A673 (cell line): ENCODE measurements around the gene AGPAT3. TPM values are rescaled to one million over a fixed set of nuclear protein-coding genes. Genes with fewer than 3 reads are reported as not detected.

Source experiments
- BruUV-seq: library from RNA; stranded (reverse); fragments of 400-500 nt; replicated peaks from 2 replicates; lab custom pipeline; 2021; lab: Mats Ljungman, UMichigan
- CTCF ChIA-PET: fragments of 300-600 bp; sonication (Branson Sonifier 250); formaldehyde crosslinking; loops from one replicate; lab custom pipeline; 2022; ENCODE audit warnings: antibody characterized with exemption; lab: Charles Lee
- POLR2A ChIA-PET: fragments of 300-600 bp; sonication (Branson Sonifier 250); formaldehyde crosslinking; loops from one replicate; lab custom pipeline; 2022; ENCODE audit warnings: antibody characterized with exemption; ENCODE audit not compliant: low non-redundant PET; lab: Charles Lee
- DNase-seq: peaks from one replicate; pipeline ENCODE4 v3.0.0-alpha.2; 2015; ENCODE audit warnings: low spot score
- H3K27ac ChIP-seq: fragments of 200-600 bp; sonication (generic); 2 replicates; pipeline ENCODE4 v1.5.1; 2016; ENCODE audit warnings: mixed run types, low read depth, mild to moderate bottlenecking, mixed read lengths, antibody characterized with exemption, low read length; ENCODE audit not compliant: poor library complexity, severe bottlenecking
- H3K27me3 ChIP-seq: fragments of 200-600 bp; sonication (generic); replicated peaks from 2 replicates; pipeline ENCODE4 v1.6.1; 2017; ENCODE audit warnings: mixed run types, low read depth, mild to moderate bottlenecking, mixed read lengths, antibody characterized with exemption, low read length; ENCODE audit not compliant: insufficient read depth, poor library complexity
- H3K36me3 ChIP-seq: fragments of 200-600 bp; sonication (generic); 2 replicates; pipeline ENCODE4 v1.6.1; 2016; ENCODE audit warnings: mixed run types, mild to moderate bottlenecking, mixed read lengths, antibody characterized with exemption, low read length; ENCODE audit not compliant: insufficient read depth, poor library complexity, severe bottlenecking
- H3K4me1 ChIP-seq: fragments of 200-600 bp; sonication (generic); 2 replicates; pipeline ENCODE4 v1.6.1; 2017; ENCODE audit warnings: mixed run types, mild to moderate bottlenecking, mixed read lengths, antibody characterized with exemption, low read length; ENCODE audit not compliant: insufficient read depth, poor library complexity, severe bottlenecking
- H3K4me3 ChIP-seq: fragments of 200-600 bp; sonication (generic); 2 replicates; pipeline ENCODE4 v1.5.1; 2016; ENCODE audit warnings: low read depth, mixed run types, mild to moderate bottlenecking, mixed read lengths, low read length; ENCODE audit not compliant: poor library complexity, severe bottlenecking
- H3K9me3 ChIP-seq: fragments of 200-600 bp; sonication (generic); 2 replicates; pipeline ENCODE4 v1.6.1; 2016; ENCODE audit warnings: mixed run types, low read depth, mild to moderate bottlenecking, mixed read lengths, antibody characterized with exemption, low read length; ENCODE audit not compliant: poor library complexity, severe bottlenecking
- CTCF ChIP-seq: fragments of 300-800, 200-600 bp; sonication (generic); conservative IDR thresholded peaks from 2 replicates; pipeline ENCODE4 v1.5.1; 2017; ENCODE audit warnings: low read depth, mild to moderate bottlenecking, antibody characterized with exemption, low read length, moderate library complexity, mixed read lengths
- EZH2 ChIP-seq: fragments of 200-600 bp; sonication (generic); IDR thresholded peaks from 2 replicates; pipeline ENCODE4 v1.6.1; 2017; ENCODE audit warnings: borderline replicate concordance, low read depth, mild to moderate bottlenecking, mixed read lengths, antibody characterized with exemption, low read length; ENCODE audit not compliant: poor library complexity, severe bottlenecking
- intact Hi-C: fragments of 100-400 bp; cut with micrococcal nuclease; formaldehyde crosslinking; loops from one replicate; pipeline ENCODE4 v1.10.0; 2022; ENCODE audit not compliant: unreplicated experiment
- total RNA-seq: library from RNA; stranded (reverse); gene quantifications from 2 replicates; pipeline ENCODE4 v1.2.3, GENCODE V29; 2021

The AGPAT3 gene
- total RNA-seq, 1 experiment from 2014 or later: 69.6 TPM

GRCh38 chr21:43853851-43854772 is 10.9 kb upstream of the AGPAT3 start:
- CTCF ChIA-PET: no interaction called here

GRCh38 chr21:43854773-43855633 is 10.0 kb upstream of the AGPAT3 start:
- CTCF ChIA-PET: no interaction called here
- intact Hi-C loops: no loop called here
- no peaks in the 10 kb centered on the region for H3K27me3 ChIP-seq
- H3K36me3 ChIP-seq: no peaks in the 10 kb centered on the region
- no peak overlapping the region for H3K27ac ChIP-seq
- no TSS peak for BruUV-seq
- H3K4me1 ChIP-seq: no peaks in the 10 kb centered on the region
- no peak for DNase-seq
- H3K4me3 ChIP-seq: no peak overlapping the region
- POLR2A ChIA-PET: no interaction called here
- no peak for TF ChIP-seq EZH2
- TF ChIP-seq CTCF: no peak
- no peaks in the 10 kb centered on the region for H3K9me3 ChIP-seq

More at GRCh38 chr21:43853851-43854772, 10.9 kb upstream of the AGPAT3 start:
- TF ChIP-seq CTCF (no peak), EZH2 (no peak)
- POLR2A ChIA-PET: no interaction called here
- BruUV-seq: no TSS peak
- no peak overlapping the region for H3K27ac ChIP-seq
- H3K4me1 ChIP-seq: no peaks in the 10 kb centered on the region
- DNase-seq: no peak
- intact Hi-C loops: no loop called here
- H3K27me3 ChIP-seq: no peaks in the 10 kb centered on the region
- no peaks in the 10 kb centered on the region for H3K9me3 ChIP-seq
- no peaks in the 10 kb centered on the region for H3K36me3 ChIP-seq
- no peak overlapping the region for H3K4me3 ChIP-seq

- H3K36me3 ChIP-seq: no peaks in the 10 kb centered on the region
- CTCF ChIA-PET: no interaction called here
- no peak overlapping the region for H3K27ac ChIP-seq
- no peaks in the 10 kb centered on the region for H3K4me1 ChIP-seq
- no peak overlapping the region for H3K4me3 ChIP-seq
- DNase-seq: no peak
- no TSS peak for BruUV-seq
- H3K27me3 ChIP-seq: no peaks in the 10 kb centered on the region
- TF ChIP-seq CTCF (no peak), EZH2 (no peak)
- no peaks in the 10 kb centered on the region for H3K9me3 ChIP-seq
- intact Hi-C loops: no loop called here
- POLR2A ChIA-PET: no interaction called here
Measured at GRCh38 chr21:43855955-43856354, 9.1 kb upstream of the AGPAT3 start.
